Kidney (tissue), 14 donors: ENCODE results near the gene SLC38A9. TPM values are rescaled to one million over a fixed set of nuclear protein-coding genes. Genes with fewer than 3 reads are reported as not detected.
A peak's percentile ranks its signal among the peaks of the same experiment; 100 is the strongest.

ENCODE experiments used
- DNase-seq, 5 donors: peaks; one replicate each; pipeline ENCODE4 v3.0.0-alpha.2; 2013 to 2020
- FAIRE-seq: peaks from 2 replicates; lab custom pipeline; 2012; peaks lifted over from hg19 to GRCh38; lab: Jason Lieb, UNC
- H3K27ac ChIP-seq, 2 donors: one replicate each; pipeline ENCODE4 v1.7.0; 2013; ENCODE audit warnings: low read depth in 2 of 2, low read length in 2 of 2, inconsistent platforms in 1 of 2
- H3K27me3 ChIP-seq: one replicate; pipeline ENCODE4 v1.7.1; 2013; ENCODE audit warnings: low read length, inconsistent platforms; ENCODE audit not compliant: control insufficient read depth, insufficient read depth
- H3K36me3 ChIP-seq, 3 donors: one replicate each; pipeline versions ENCODE4 v1.7.0 to v1.7.1; 2013; ENCODE audit warnings: low read length in 3 of 3, control low read depth in 1 of 3, inconsistent platforms in 1 of 3; ENCODE audit not compliant: insufficient read depth in 3 of 3, control insufficient read depth in 2 of 3
- H3K4me1 ChIP-seq, 3 donors: one replicate each; pipeline versions ENCODE4 v1.7.0 to v1.7.1; 2013; ENCODE audit warnings: low read length in 3 of 3, inconsistent platforms in 1 of 3, low read depth in 1 of 3; ENCODE audit not compliant: control insufficient read depth in 2 of 3, insufficient read depth in 2 of 3
- H3K4me3 ChIP-seq, 3 donors: one replicate each; pipeline versions ENCODE4 v1.7.0 to v1.8.1; 2013; ENCODE audit warnings: low read length in 3 of 3, control low read depth in 1 of 3, inconsistent platforms in 1 of 3
- H3K9ac ChIP-seq, 3 donors: one replicate each; pipeline versions ENCODE4 v1.7.0 to v1.7.1; 2013; ENCODE audit warnings: low read length in 3 of 3, control low read depth in 1 of 3, inconsistent platforms in 1 of 3
- H3K9me3 ChIP-seq, 3 donors: one replicate each; pipeline versions ENCODE4 v1.7.0 to v1.7.1; 2013; ENCODE audit warnings: low read length in 3 of 3, control low read depth in 1 of 3, inconsistent platforms in 1 of 3; ENCODE audit not compliant: control insufficient read depth in 2 of 3, insufficient read depth in 1 of 3
- intact Hi-C: fragments of 100-400 bp; cut with DNase I; formaldehyde crosslinking; loops from one replicate; pipeline ENCODE4 v1.11.1; 2022
- polyA plus RNA-seq: library from polyadenylated mRNA; stranded (reverse); fragments of 350-450 nt; fragmentation: Illumina TruSeq; extraction: RNeasy Lipid Tissue Mini Kit (QIAGEN cat#74804); gene quantifications from one replicate; pipeline ENCODE4 v1.2.3, GENCODE V29; 2014; ENCODE audit warnings: low read depth, low replicate concordance; ENCODE audit not compliant: insufficient read depth
- total RNA-seq: library from RNA; stranded (reverse); fragmentation: NEBNext Ultra II Directional; extraction: Animal tissue kit (Norgen Biotek cat#: 25700); gene quantifications from one replicate; pipeline ENCODE4 v1.2.1, GENCODE V29; 2021
- TF ChIP-seq, protein P1 (sequence below): IDR thresholded peaks from 3 replicates; pipeline ENCODE4 v1.5.1; 2012; ENCODE audit warnings: mild to moderate bottlenecking, moderate library complexity, borderline replicate concordance; ENCODE audit not compliant: insufficient read depth; ENCODE audit errors: extremely low read depth
- donor health status: control.
- donor health status: control.
- donor health status: control.
- donor health status: control.
- donor health status: control.
- donor health status: DM: yes; HTN: yes; CAD: no.
- donor health status: Normal renal cell carcinoma (clear cell type).

Gene SLC38A9
- total and polyA plus RNA-seq, 2 donors from 2014 or later = 5.8 to 24.8 TPM

DNA sequence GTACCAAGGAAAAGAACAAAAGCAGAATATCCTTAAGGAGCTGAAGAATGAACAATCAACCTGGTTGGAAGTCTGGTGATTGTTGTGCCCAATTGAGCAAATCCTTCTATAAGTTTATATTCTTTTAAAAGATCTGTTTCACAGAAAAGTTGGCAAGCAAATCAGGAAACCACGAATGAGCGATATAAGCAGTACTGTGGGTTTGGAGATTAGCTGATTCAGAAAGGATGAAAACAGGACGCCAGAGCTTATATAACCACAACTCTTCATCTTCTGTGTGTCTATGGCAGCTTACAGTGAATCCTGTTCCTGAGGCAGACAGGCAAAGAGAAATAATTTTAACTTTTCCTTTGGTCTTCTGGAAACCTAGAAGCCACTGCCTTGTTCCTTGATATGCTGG, 61.7 kb downstream of the SLC38A9 start:
- FAIRE-seq (no peak), DNase-seq (no peak)
- no peak overlapping the region for H3K27ac ChIP-seq

DNA sequence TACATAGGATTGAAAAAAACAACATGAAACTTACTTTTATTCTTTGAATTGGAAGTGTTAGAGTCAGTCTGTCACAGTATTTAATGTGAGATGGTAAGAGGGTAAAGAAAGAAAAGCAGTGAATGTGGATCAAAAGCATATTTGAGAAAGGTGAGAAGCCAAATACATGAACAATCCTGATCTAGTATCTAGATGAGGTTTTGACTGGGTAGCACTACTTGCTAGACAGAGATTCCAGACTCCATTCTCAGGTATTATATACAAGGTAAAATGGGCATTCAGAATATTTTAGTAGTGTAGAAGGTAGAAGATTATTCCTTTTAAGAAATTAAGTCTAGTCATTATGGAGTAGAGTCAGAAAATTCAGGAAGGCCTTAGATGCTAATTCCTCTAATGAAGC, 62.2 kb downstream of the SLC38A9 start:
- no peaks in the 10 kb centered on the region for H3K9me3 ChIP-seq
- no peaks in the 10 kb centered on the region for H3K4me1 ChIP-seq
- no peak overlapping the region for H3K27ac ChIP-seq
- TF ChIP-seq, protein P1, sequence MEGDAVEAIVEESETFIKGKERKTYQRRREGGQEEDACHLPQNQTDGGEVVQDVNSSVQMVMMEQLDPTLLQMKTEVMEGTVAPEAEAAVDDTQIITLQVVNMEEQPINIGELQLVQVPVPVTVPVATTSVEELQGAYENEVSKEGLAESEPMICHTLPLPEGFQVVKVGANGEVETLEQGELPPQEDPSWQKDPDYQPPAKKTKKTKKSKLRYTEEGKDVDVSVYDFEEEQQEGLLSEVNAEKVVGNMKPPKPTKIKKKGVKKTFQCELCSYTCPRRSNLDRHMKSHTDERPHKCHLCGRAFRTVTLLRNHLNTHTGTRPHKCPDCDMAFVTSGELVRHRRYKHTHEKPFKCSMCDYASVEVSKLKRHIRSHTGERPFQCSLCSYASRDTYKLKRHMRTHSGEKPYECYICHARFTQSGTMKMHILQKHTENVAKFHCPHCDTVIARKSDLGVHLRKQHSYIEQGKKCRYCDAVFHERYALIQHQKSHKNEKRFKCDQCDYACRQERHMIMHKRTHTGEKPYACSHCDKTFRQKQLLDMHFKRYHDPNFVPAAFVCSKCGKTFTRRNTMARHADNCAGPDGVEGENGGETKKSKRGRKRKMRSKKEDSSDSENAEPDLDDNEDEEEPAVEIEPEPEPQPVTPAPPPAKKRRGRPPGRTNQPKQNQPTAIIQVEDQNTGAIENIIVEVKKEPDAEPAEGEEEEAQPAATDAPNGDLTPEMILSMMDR = no peak
- no peak for DNase-seq
- H3K4me3 ChIP-seq = no peak overlapping the region
- no peak overlapping the region for H3K9ac ChIP-seq
- H3K36me3 ChIP-seq = peaks cover 0 to 3% (median 0%) of the 10 kb centered on the region in 3 donors
- intact Hi-C loops = no loop called here
- FAIRE-seq = no peak
- no peaks in the 10 kb centered on the region for H3K27me3 ChIP-seq

More for the DNA sequence above, 61.7 kb downstream of the SLC38A9 start:
- no peak overlapping the region for H3K4me3 ChIP-seq
- H3K4me1 ChIP-seq = no peaks in the 10 kb centered on the region
- H3K9me3 ChIP-seq = no peaks in the 10 kb centered on the region
- no peaks in the 10 kb centered on the region for H3K27me3 ChIP-seq
- intact Hi-C loops = no loop called here
- no peak overlapping the region for H3K9ac ChIP-seq
- TF ChIP-seq, protein P1 = no peak
- H3K36me3 ChIP-seq = no peaks in the 10 kb centered on the region

DNA sequence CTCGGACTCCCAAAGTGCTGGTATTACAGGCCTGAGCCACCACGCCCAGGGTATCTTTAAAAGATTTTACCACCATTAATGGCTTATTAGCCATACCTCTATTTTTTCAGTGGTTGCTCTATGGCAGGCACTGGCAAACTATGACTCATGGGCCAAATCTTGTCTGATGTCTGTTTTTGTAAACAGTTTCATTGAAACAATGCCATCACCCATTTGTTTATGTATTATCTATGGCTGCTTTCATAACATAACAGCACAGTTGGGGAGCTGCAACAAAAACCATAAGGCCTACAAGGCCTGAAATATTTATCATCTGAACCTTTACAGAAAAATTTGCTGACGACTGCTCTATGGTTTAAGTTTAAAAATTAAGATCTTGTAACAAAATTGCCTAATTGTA, 66.8 kb downstream of the SLC38A9 start:
- no peak for FAIRE-seq
- Histone ChIP-seq H3K9ac (no peak overlapping the region), H3K4me1 (no peaks in the 10 kb centered on the region), H3K4me3 (no peak overlapping the region), H3K27me3 (no peaks in the 10 kb centered on the region), H3K27ac (no peak overlapping the region), H3K36me3 (peaks cover 0 to 3% (median 0%) of the 10 kb centered on the region in 3 donors), H3K9me3 (no peaks in the 10 kb centered on the region)
- TF ChIP-seq, protein P1 = no peak
- no peak for DNase-seq
- intact Hi-C loops = no loop called here

DNA sequence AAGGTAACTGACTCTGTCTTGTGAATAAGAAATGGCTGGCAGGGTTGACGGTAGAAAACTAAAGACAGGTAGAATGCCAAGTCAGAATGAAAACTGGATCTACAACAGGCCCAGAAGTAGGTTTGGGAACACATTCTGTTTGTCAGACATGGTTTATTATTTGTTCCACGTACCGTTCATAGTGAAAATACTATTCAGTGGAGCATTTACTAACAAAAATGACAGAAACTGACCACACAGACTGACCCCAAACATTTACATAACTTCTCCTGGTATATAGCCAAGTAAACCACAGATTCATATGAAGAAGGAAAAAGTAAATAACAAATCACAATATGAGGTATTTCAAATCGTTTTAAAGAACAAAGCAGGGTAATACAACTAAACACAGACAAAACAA, 73.7 kb downstream of the SLC38A9 start:
- H3K4me1 ChIP-seq = peaks cover 0 to 3% (median 2%) of the 10 kb centered on the region in 3 donors
- H3K9ac ChIP-seq = no peak overlapping the region
- no peaks in the 10 kb centered on the region for H3K9me3 ChIP-seq
- H3K4me3 ChIP-seq = no peak overlapping the region
- DNase-seq (peak in 1 of 5 donors; percentile 29), FAIRE-seq (no peak)
- H3K27ac ChIP-seq = no peak overlapping the region
- H3K27me3 ChIP-seq = no peaks in the 10 kb centered on the region
- intact Hi-C loops = no loop called here
- peaks cover 0 to 3% (median 2%) of the 10 kb centered on the region in 3 donors for H3K36me3 ChIP-seq
- TF ChIP-seq, protein P1 = no peak
